MM.1S (cell line): ENCODE data around the gene TMOD1.

Experiments used
- DNase-seq: peaks from one replicate; pipeline ENCODE4 v3.0.0-alpha.2; 2015
- H2AFZ ChIP-seq: fragments of 300-600 bp; sonication (generic); 2 replicates; pipeline ENCODE4 v1.6.0; 2016; ENCODE audit warnings: antibody characterized with exemption, low read length
- H3F3A ChIP-seq: fragments of 300-600 bp; sonication (generic); 2 replicates; pipeline ENCODE4 v1.6.1; 2016; ENCODE audit warnings: mild to moderate bottlenecking, antibody characterized with exemption, low read length, moderate library complexity, mixed read lengths; ENCODE audit not compliant: insufficient read depth
- H3K27ac ChIP-seq: fragments of 300-600 bp; sonication (generic); 2 replicates; pipeline ENCODE4 v1.5.1; 2016; ENCODE audit warnings: mild to moderate bottlenecking, low read length
- H3K27me3 ChIP-seq: fragments of 300-600 bp; sonication (generic); replicated peaks from 2 replicates; pipeline ENCODE4 v1.6.0; 2016; ENCODE audit warnings: low read length; ENCODE audit not compliant: insufficient read depth
- H3K36me3 ChIP-seq: fragments of 300-600 bp; sonication (generic); replicated peaks from 2 replicates; pipeline ENCODE4 v1.6.1; 2016; ENCODE audit warnings: mild to moderate bottlenecking, low read length, mixed read lengths; ENCODE audit not compliant: insufficient read depth
- H3K4me1 ChIP-seq: fragments of 300-600 bp; sonication (generic); 2 replicates; pipeline ENCODE4 v1.6.1; 2016; ENCODE audit warnings: low read length, mixed read lengths
- H3K4me2 ChIP-seq: fragments of 300-600 bp; sonication (generic); 2 replicates; pipeline ENCODE4 v1.6.0; 2016; ENCODE audit warnings: low read depth, low read length
- H3K4me3 ChIP-seq: fragments of 300-600 bp; sonication (generic); 2 replicates; pipeline ENCODE4 v1.5.1; 2016; ENCODE audit warnings: low read length, mixed read lengths
- H3K79me2 ChIP-seq: fragments of 300-600 bp; sonication (generic); 2 replicates; pipeline ENCODE4 v1.6.1; 2016; ENCODE audit warnings: mixed run types, low read length, mixed read lengths
- H3K9ac ChIP-seq: fragments of 300-600 bp; sonication (generic); 2 replicates; pipeline ENCODE4 v1.6.1; 2016; ENCODE audit warnings: low read length, mixed read lengths
- H3K9me2 ChIP-seq: fragments of 300-600 bp; sonication (generic); replicated peaks from 2 replicates; pipeline ENCODE4 v1.6.1; 2016; ENCODE audit warnings: mild to moderate bottlenecking, low read length, mixed read lengths; ENCODE audit not compliant: insufficient read depth
- H3K9me3 ChIP-seq: fragments of 300-600 bp; sonication (generic); replicated peaks from 2 replicates; pipeline ENCODE4 v1.6.1; 2016; ENCODE audit warnings: mild to moderate bottlenecking, low read length, mixed read lengths; ENCODE audit not compliant: insufficient read depth
- H4K20me1 ChIP-seq: fragments of 300-600 bp; sonication (generic); 2 replicates; pipeline ENCODE4 v1.6.1; 2016; ENCODE audit warnings: mild to moderate bottlenecking, low read length, moderate library complexity, mixed read lengths; ENCODE audit not compliant: insufficient read depth
- EZH2 ChIP-seq: fragments of 300-600 bp; sonication (generic); optimal IDR thresholded peaks from 2 replicates; pipeline ENCODE3; 2017; ENCODE audit warnings: low read depth, mild to moderate bottlenecking, antibody characterized with exemption, low read length, mixed read lengths
- EZH2phosphoT487 ChIP-seq: fragments of 300-600 bp; sonication (generic); IDR thresholded peaks from 2 replicates; pipeline ENCODE4 v1.6.1; 2018; ENCODE audit warnings: antibody characterized with exemption, low read length
- TF ChIP-seq, protein P1 (sequence below): fragments of 300-600 bp; sonication (generic); IDR thresholded peaks from 2 replicates; pipeline ENCODE4 v1.5.1; 2016; ENCODE audit warnings: antibody characterized with exemption, low read length, mixed read lengths

The TMOD1 gene

GRCh38 chr9:97553841-97554240 is 52.4 kb downstream of the TMOD1 start:
- no peak overlapping the region for H2AFZ ChIP-seq
- H3K9me3 ChIP-seq: no peaks in the 10 kb centered on the region
- peaks cover 12% of the 10 kb centered on the region for H3K4me1 ChIP-seq
- no peaks in the 10 kb centered on the region for H3K27me3 ChIP-seq
- H3K9ac ChIP-seq: no peak overlapping the region
- no peak overlapping the region for H3K4me3 ChIP-seq
- no peak overlapping the region for H3K4me2 ChIP-seq
- H3K36me3 ChIP-seq: no peaks in the 10 kb centered on the region
- no peak for DNase-seq
- H3K79me2 ChIP-seq: no peaks in the 10 kb centered on the region
- H4K20me1 ChIP-seq: no peaks in the 10 kb centered on the region
- peaks cover 9% of the 10 kb centered on the region for H3F3A ChIP-seq
- H3K27ac ChIP-seq: no peak overlapping the region
- no peaks in the 10 kb centered on the region for H3K9me2 ChIP-seq
- TF ChIP-seq, protein P1, sequence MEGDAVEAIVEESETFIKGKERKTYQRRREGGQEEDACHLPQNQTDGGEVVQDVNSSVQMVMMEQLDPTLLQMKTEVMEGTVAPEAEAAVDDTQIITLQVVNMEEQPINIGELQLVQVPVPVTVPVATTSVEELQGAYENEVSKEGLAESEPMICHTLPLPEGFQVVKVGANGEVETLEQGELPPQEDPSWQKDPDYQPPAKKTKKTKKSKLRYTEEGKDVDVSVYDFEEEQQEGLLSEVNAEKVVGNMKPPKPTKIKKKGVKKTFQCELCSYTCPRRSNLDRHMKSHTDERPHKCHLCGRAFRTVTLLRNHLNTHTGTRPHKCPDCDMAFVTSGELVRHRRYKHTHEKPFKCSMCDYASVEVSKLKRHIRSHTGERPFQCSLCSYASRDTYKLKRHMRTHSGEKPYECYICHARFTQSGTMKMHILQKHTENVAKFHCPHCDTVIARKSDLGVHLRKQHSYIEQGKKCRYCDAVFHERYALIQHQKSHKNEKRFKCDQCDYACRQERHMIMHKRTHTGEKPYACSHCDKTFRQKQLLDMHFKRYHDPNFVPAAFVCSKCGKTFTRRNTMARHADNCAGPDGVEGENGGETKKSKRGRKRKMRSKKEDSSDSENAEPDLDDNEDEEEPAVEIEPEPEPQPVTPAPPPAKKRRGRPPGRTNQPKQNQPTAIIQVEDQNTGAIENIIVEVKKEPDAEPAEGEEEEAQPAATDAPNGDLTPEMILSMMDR: no peak
- TF ChIP-seq EZH2phosphoT487 (no peak), EZH2 (no peak)

GRCh38 chr9:97554566-97555075 is 53.2 kb downstream of the TMOD1 start:
- Histone ChIP-seq H3K4me1 (peaks cover 12% of the 10 kb centered on the region), H3K4me2 (no peak overlapping the region), H3K27ac (no peak overlapping the region), H3K27me3 (no peaks in the 10 kb centered on the region), H3K9me3 (no peaks in the 10 kb centered on the region), H3K9me2 (no peaks in the 10 kb centered on the region), H3F3A (peaks cover 12% of the 10 kb centered on the region), H3K4me3 (no peak overlapping the region), H3K9ac (no peak overlapping the region), H3K36me3 (no peaks in the 10 kb centered on the region), H3K79me2 (no peaks in the 10 kb centered on the region), H4K20me1 (no peaks in the 10 kb centered on the region), H2AFZ (no peak overlapping the region)
- TF ChIP-seq, protein P1: no peak
- TF ChIP-seq EZH2 (no peak), EZH2phosphoT487 (no peak)
- no peak for DNase-seq

DNA sequence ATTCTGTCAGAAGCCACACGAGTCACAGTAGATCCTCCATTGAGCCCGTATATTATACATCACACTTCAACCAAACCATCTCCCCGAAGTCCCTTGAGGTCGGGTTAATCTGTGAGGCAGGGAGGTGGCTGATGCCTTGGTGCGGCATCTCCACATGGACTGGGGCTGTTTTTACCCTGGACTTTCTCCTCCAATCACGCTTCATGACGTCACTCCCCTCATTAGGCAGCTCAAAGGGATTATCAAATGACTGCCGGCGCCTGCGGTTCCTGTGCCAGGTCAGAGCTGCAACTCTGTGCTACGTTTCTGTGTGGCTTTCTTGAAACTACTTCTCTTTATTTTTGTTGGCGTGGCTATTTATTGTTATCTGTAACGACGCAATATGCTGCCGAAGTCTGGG is 53.7 kb downstream of the TMOD1 start:
- Histone ChIP-seq H3K27me3 (no peaks in the 10 kb centered on the region), H2AFZ (no peak overlapping the region), H3K4me1 (peaks cover 17% of the 10 kb centered on the region), H3F3A (peaks cover 12% of the 10 kb centered on the region), H3K36me3 (no peaks in the 10 kb centered on the region), H3K79me2 (no peaks in the 10 kb centered on the region), H3K4me3 (no peak overlapping the region), H3K27ac (no peak overlapping the region), H3K9me3 (no peaks in the 10 kb centered on the region), H3K9me2 (no peaks in the 10 kb centered on the region), H4K20me1 (no peaks in the 10 kb centered on the region), H3K4me2 (no peak overlapping the region), H3K9ac (no peak overlapping the region)
- TF ChIP-seq, protein P1: no peak
- TF ChIP-seq EZH2 (no peak), EZH2phosphoT487 (no peak)
- no peak for DNase-seq
